Right lobe of liver (tissue), 4 donors: ENCODE data around the gene PEX5.

Experiments used
- POLR2A ChIP-seq: fragments of 450-650 bp; IDR thresholded peaks from one replicate; pipeline ENCODE4 v1.6.1; 2017; ENCODE audit warnings: antibody characterized with exemption, mild to moderate bottlenecking
- TF ChIP-seq, protein P1 (sequence below), 4 donors: fragments of 200-600 bp in 3 of 4; fragments of 450-650 bp in 1 of 4; IDR thresholded peaks; one replicate each; pipeline versions ENCODE4 v1.5.1 to v1.8.0; 2016 to 2022; ENCODE audit warnings: antibody characterized with exemption in 4 of 4, mild to moderate bottlenecking in 2 of 4
- donor health status: DM: no; HTN: no; CAD: no.
- donor health status: DM: no; HTN: no; CAD: no.
- donor health status: DM: no; HTN: yes; CAD: no.

DNA sequence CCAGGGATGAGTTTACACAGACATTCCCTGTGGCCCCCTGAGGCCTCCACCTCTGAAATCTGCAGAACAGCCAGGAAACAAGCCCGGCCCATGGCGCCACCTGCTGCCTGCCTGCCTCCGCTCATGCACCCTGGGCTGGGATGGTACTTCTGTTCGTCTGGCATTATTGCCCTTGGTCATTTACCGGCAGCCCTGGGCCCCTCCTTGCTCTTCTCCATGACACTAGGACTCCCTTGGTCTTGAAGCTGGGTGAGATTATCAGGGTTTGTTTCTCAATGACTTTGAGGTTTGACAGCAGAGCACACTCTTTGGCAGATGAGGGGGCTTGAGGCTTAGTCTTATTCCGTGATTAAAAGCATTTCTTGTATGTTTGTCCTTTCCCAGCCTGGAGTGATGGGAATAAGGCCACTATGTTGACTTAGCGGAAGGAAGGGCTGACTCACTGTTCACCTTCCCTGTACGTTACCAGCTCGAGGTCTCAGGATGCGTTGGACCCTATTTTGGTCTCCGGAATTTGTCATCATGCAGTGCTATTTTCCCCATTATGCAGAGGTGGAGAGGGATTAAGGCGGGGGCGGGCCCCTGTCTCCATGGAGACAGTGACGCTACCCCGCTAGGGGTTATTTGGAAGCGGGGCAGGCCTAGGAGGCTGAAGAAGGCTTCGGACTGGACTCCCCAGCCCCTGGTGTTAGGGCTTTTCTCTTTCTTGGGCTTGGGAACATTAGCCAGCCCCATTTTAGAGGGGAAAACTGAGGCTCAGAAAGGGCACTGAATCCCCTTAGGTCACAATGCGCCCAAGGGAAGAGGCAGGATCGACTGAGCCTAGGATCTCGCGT lies 706 bp upstream of the PEX5 start:
- TF ChIP-seq, protein P1, sequence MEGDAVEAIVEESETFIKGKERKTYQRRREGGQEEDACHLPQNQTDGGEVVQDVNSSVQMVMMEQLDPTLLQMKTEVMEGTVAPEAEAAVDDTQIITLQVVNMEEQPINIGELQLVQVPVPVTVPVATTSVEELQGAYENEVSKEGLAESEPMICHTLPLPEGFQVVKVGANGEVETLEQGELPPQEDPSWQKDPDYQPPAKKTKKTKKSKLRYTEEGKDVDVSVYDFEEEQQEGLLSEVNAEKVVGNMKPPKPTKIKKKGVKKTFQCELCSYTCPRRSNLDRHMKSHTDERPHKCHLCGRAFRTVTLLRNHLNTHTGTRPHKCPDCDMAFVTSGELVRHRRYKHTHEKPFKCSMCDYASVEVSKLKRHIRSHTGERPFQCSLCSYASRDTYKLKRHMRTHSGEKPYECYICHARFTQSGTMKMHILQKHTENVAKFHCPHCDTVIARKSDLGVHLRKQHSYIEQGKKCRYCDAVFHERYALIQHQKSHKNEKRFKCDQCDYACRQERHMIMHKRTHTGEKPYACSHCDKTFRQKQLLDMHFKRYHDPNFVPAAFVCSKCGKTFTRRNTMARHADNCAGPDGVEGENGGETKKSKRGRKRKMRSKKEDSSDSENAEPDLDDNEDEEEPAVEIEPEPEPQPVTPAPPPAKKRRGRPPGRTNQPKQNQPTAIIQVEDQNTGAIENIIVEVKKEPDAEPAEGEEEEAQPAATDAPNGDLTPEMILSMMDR (IDR thresholded peaks at IDR 0.05) = peak; percentile 53 to 77 (median 63)
- TF ChIP-seq POLR2A = no peak
